ENCODE measurements around the gene NUP214. TPM values are rescaled to one million over a fixed set of nuclear protein-coding genes. Genes with fewer than 3 reads are reported as not detected.
"Not testable (repeated sequence)": the region's sequence is repeated elsewhere in the genome, so short reads cannot be mapped to it uniquely, and the experiment has no call there.

NUP214 gene
- total RNA-seq, 2 donors from 2014 or later, result 43.9 to 115 TPM

DNA sequence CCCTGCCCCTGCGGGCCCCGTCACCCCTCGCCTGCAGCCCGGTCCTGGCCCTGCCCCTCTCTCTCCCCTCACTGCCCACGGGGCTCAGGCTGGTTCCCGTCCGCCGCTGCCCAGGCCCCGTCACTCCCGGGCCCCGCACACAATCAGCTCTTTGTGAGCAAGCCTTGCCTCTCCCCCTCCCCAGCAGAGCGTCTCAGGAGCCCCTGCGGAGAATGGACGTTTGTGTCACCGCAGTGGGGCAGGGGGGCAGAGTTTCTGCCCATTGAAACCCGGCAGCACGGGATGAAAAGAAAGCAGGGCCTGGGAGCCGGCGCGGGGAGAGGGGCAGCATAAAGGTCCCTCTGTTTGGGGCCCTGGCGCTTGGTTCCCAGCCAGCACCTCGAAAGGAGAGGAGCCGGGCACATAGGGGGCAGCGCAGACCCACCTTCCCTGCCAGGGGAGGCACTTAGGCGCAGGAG lies 13.5 kb upstream of the NUP214 start:
- intact Hi-C loops (cut with DNase I), result no loop called here
- H3K27ac ChIP-seq, result no peak overlapping the region
- 68% methylated on average over 24 of the region's 25 CpGs for WGBS

DNA sequence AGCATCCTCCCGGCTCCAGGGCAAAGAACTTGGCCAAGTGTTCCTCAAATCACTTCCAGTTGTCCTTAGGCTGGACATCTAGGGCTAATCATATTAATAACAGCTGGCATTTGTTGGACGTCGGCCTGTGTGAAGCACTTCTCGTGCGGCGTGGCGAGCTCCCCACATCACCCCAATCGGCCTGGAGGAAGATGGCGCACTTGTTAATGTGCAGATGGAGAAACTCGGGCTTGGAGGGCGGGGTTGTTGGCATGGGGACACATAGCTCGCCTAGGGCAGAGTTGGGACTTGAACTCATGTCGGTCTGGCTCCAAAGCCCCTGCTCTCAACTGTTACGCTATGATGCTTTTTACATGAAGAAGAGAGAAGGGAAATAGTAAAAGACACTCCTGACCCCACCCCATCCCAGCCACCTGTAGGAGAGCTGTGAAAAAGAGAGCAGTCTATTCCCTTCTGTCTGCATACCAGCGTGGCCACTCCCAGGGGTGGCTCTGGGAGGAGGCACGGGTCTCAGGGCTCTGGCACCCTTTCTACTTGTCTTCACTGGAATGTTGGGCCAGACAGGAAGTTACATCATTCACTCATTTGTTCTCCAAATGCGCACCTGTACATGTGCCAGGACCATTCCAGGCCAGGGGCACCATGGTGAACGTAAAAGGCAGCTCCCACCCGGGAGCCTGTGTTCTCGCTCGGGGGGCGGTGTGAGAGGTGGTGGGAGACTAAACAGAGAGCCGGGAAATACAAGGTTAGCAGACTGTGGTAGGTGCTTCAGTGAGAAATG lies 12.8 kb upstream of the NUP214 start:
- no peak overlapping the region for H3K4me3 ChIP-seq
- H3K9me3 ChIP-seq, result no peaks in the 10 kb centered on the region
- no peaks in the 10 kb centered on the region for H3K4me1 ChIP-seq (replicated peaks)
- H3K36me3 ChIP-seq, result no peaks in the 10 kb centered on the region
- intact Hi-C loops (cut with DNase I), result no loop called here
- H3K27me3 ChIP-seq (replicated peaks; ENCODE audit: insufficient read depth), result no peaks in the 10 kb centered on the region
- 84% methylated on average over 23 of the region's 23 CpGs for WGBS
- no peak for DNase-seq (ENCODE audit: low spot score)
- H3K27ac ChIP-seq, result no peak overlapping the region
- TF ChIP-seq POLR2AphosphoS5 (IDR thresholded peaks at IDR 0.05) (no peak), POLR2A (IDR thresholded peaks at IDR 0.05) (no peak)
- TF ChIP-seq, protein P1, sequence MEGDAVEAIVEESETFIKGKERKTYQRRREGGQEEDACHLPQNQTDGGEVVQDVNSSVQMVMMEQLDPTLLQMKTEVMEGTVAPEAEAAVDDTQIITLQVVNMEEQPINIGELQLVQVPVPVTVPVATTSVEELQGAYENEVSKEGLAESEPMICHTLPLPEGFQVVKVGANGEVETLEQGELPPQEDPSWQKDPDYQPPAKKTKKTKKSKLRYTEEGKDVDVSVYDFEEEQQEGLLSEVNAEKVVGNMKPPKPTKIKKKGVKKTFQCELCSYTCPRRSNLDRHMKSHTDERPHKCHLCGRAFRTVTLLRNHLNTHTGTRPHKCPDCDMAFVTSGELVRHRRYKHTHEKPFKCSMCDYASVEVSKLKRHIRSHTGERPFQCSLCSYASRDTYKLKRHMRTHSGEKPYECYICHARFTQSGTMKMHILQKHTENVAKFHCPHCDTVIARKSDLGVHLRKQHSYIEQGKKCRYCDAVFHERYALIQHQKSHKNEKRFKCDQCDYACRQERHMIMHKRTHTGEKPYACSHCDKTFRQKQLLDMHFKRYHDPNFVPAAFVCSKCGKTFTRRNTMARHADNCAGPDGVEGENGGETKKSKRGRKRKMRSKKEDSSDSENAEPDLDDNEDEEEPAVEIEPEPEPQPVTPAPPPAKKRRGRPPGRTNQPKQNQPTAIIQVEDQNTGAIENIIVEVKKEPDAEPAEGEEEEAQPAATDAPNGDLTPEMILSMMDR (IDR thresholded peaks at IDR 0.05), result no peak

More for the DNA sequence above, 13.5 kb upstream of the NUP214 start:
- H3K27me3 ChIP-seq (replicated peaks; ENCODE audit: insufficient read depth), result no peaks in the 10 kb centered on the region
- H3K36me3 ChIP-seq, result no peaks in the 10 kb centered on the region
- H3K9me3 ChIP-seq, result no peaks in the 10 kb centered on the region
- no peak overlapping the region for H3K4me3 ChIP-seq
- TF ChIP-seq POLR2A (IDR thresholded peaks at IDR 0.05), result no peak
- TF ChIP-seq, protein P1 (IDR thresholded peaks at IDR 0.05), result no peak
- TF ChIP-seq POLR2AphosphoS5 (IDR thresholded peaks at IDR 0.05), result no peak
- no peaks in the 10 kb centered on the region for H3K4me1 ChIP-seq (replicated peaks)
- no peak for DNase-seq (ENCODE audit: low spot score)

DNA sequence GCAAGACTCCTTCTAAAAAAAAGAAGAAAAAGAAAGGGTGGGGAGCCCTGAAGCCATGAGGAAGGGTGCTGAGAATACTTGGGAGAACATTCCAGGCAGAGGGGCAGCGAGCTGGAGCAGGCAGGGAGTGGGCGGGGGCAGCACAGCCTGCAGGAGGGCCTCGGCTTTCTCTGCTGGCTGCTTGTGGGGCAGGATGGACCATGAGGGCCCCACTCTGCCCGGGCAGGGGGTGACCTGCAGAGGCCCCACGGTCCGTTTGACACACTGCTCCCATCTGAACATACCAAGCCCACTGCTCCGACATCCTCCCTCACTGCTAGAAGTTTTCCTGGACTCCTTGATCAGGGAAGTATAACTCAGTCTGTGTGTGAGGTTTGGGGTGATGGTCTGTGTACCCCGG lies 11.7 kb upstream of the NUP214 start:
- TF ChIP-seq POLR2A (IDR thresholded peaks at IDR 0.05), result no peak
- TF ChIP-seq, protein P1 (IDR thresholded peaks at IDR 0.05), result no peak
- TF ChIP-seq POLR2AphosphoS5 (IDR thresholded peaks at IDR 0.05), result no peak
- no peak for DNase-seq (ENCODE audit: low spot score)
- no peaks in the 10 kb centered on the region for H3K4me1 ChIP-seq (replicated peaks)
- no peak overlapping the region for H3K4me3 ChIP-seq
- H3K27ac ChIP-seq, result no peak overlapping the region
- 84% methylated on average over 8 of the region's 8 CpGs for whole genome bisulfite sequencing
- no peaks in the 10 kb centered on the region for H3K9me3 ChIP-seq
- no peaks in the 10 kb centered on the region for H3K36me3 ChIP-seq
- no peaks in the 10 kb centered on the region for H3K27me3 ChIP-seq (replicated peaks; ENCODE audit: insufficient read depth)
- intact Hi-C loops (cut with DNase I), result no loop called here

DNA sequence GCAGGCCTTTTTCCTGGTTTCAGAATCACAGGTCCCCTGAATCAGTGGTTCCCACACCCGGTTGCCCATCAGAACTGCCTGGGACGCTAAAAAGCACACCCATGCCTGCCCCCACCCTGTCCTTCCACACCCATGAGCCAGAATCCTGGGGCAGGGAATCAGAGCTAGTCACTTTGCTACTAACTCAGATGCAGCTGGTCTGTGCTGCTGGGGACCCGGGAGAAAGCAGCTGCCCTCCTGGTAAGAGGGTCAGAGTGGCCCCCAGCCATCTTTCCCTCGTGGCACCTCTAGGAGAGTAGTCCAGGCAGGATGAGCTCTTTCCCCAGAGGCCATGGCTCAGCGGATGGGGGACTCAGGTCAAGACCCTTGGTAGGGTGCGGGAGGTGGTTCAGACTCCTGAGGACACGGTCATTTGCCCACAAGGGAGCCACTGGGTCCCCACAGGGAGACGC lies 11.3 kb upstream of the NUP214 start:
- Histone ChIP-seq H3K4me3 (no peak overlapping the region), H3K36me3 (no peaks in the 10 kb centered on the region), H3K27me3 (replicated peaks; ENCODE audit: insufficient read depth) (no peaks in the 10 kb centered on the region), H3K27ac (no peak overlapping the region), H3K9me3 (no peaks in the 10 kb centered on the region), H3K4me1 (replicated peaks) (no peaks in the 10 kb centered on the region)
- intact Hi-C loops (cut with DNase I), result no loop called here
- no peak for DNase-seq (ENCODE audit: low spot score)
- 78% methylated on average over 8 of the region's 8 CpGs for WGBS
- TF ChIP-seq POLR2AphosphoS5 (IDR thresholded peaks at IDR 0.05) (no peak), POLR2A (IDR thresholded peaks at IDR 0.05) (no peak)
- TF ChIP-seq, protein P1 (IDR thresholded peaks at IDR 0.05), result no peak

DNA sequence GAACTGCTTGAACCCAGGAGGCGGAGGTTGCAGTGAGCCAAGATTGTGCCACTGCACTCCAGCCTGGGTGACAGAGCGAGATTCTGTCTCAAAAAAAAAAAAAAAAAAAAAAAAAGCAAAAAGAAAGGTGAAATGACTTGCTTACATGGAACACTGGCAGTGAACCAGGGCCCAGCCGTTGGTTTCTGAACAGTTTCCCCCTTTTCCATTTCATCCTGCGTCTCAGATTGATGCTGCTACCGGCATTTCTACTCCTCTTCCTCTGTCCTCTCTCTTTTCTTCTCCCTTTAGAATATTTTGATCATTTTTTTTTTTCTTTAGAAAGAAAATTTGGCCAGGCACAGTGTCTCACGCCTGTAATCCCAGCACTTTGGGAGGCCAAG lies 10.0 kb upstream of the NUP214 start:
- intact Hi-C loops (cut with DNase I); DNase-seq (ENCODE audit: low spot score); H3K9me3 ChIP-seq; H3K27ac ChIP-seq; H3K27me3 ChIP-seq (replicated peaks; ENCODE audit: insufficient read depth); H3K36me3 ChIP-seq; H3K4me1 ChIP-seq (replicated peaks); H3K4me3 ChIP-seq: not testable (repeated sequence)
- WGBS, result 88% methylated on average over 6 of the region's 6 CpGs

Measured in prostate gland (tissue), 2 donors.